Neural crest cell (in vitro differentiated cells): ENCODE data around the gene CLCN4. TPM values are rescaled to one million over a fixed set of nuclear protein-coding genes. Genes with fewer than 3 reads are reported as not detected.
A peak's percentile ranks its signal among the peaks of the same experiment; 100 is the strongest.

Source experiments
- DNase-seq: peaks from one replicate; pipeline ENCODE4 v3.0.0; 2021; ENCODE audit warnings: low read depth, mixed read lengths, low spot score
- H3K27ac Mint-ChIP-seq: one replicate; pipeline ENCODE4 v1.8.0; 2021; ENCODE audit warnings: mild to moderate bottlenecking, mixed read lengths; ENCODE audit not compliant: unreplicated experiment
- H3K27me3 Mint-ChIP-seq: 2 replicates; pipeline ENCODE4 v1.8.0; 2021; ENCODE audit warnings: low read depth, mild to moderate bottlenecking, mixed read lengths
- H3K36me3 Mint-ChIP-seq: 2 replicates; pipeline ENCODE4 v1.8.0; 2021; ENCODE audit warnings: low read depth, mild to moderate bottlenecking, mixed read lengths
- H3K4me1 Mint-ChIP-seq: 2 replicates; pipeline ENCODE4 v1.8.0; 2021; ENCODE audit warnings: mixed read lengths
- H3K4me3 Mint-ChIP-seq: one replicate; pipeline ENCODE4 v1.8.0; 2021; ENCODE audit warnings: mild to moderate bottlenecking, mixed read lengths
- H3K9me3 Mint-ChIP-seq: 2 replicates; pipeline ENCODE4 v1.8.0; 2021; ENCODE audit warnings: mixed read lengths
- total RNA-seq: library from RNA; stranded (reverse); gene quantifications from 2 replicates; pipeline ENCODE4 v1.2.1, GENCODE V29; 2021
- TF ChIP-seq, protein P1 (sequence below): fragments of 200-600 bp; sonication (generic); conservative IDR thresholded peaks from 2 replicates; pipeline ENCODE4 v1.5.0; 2021; ENCODE audit warnings: antibody characterized with exemption, mild to moderate bottlenecking

CLCN4 gene
- total RNA-seq, 1 donor from 2014 or later = 8.8 TPM

DNA sequence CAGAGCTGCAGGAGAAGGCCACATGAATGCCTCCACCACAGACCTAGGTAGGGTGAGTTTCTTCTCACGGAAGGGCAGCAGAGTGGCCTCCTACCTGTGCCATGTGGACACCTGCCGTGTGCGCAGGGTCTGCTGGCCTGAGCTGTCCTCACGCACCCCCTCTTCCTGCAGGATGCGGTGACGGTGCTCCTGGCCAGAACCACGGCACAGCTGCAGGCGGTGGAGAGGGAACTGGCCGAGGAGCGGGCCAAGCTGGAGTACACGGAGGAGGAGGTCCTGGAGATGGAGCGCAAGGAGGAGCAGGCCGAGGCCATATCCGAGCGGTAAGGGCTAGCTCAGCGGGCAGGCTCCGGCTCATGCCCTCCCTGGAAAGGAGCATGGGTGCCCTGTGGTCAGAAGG is 28.4 kb upstream of the CLCN4 start:
- no peak for DNase-seq
- H3K9me3 Mint-ChIP-seq = peaks cover 5% of the 10 kb centered on the region
- H3K27me3 Mint-ChIP-seq = no peaks in the 10 kb centered on the region
- H3K4me1 Mint-ChIP-seq = peaks cover 8% of the 10 kb centered on the region
- H3K4me3 Mint-ChIP-seq = no peak overlapping the region
- no peak overlapping the region for H3K27ac Mint-ChIP-seq
- TF ChIP-seq, protein P1, sequence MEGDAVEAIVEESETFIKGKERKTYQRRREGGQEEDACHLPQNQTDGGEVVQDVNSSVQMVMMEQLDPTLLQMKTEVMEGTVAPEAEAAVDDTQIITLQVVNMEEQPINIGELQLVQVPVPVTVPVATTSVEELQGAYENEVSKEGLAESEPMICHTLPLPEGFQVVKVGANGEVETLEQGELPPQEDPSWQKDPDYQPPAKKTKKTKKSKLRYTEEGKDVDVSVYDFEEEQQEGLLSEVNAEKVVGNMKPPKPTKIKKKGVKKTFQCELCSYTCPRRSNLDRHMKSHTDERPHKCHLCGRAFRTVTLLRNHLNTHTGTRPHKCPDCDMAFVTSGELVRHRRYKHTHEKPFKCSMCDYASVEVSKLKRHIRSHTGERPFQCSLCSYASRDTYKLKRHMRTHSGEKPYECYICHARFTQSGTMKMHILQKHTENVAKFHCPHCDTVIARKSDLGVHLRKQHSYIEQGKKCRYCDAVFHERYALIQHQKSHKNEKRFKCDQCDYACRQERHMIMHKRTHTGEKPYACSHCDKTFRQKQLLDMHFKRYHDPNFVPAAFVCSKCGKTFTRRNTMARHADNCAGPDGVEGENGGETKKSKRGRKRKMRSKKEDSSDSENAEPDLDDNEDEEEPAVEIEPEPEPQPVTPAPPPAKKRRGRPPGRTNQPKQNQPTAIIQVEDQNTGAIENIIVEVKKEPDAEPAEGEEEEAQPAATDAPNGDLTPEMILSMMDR = no peak
- peaks cover 45% of the 10 kb centered on the region for H3K36me3 Mint-ChIP-seq

DNA sequence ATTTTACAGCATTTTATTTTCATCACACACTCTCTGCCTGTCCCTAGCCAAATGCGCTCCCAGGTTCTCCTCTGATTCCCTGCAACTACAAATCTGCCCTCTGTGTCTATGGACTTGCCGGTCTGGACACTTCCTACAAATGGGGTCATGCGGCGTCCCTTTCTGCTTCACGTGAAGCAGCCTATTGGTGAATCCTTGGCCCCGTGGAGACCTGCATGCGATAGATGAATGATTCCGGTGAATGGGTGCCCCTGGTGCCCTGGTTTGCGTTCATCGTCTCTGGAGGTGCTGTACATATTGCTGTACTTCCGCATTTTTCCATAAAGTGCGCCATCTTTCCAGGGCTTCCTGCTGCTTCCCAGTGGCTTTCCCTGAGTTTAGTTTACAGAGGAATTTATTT is 27.5 kb upstream of the CLCN4 start:
- peaks cover 51% of the 10 kb centered on the region for H3K36me3 Mint-ChIP-seq
- H3K27me3 Mint-ChIP-seq = no peaks in the 10 kb centered on the region
- peaks cover 9% of the 10 kb centered on the region for H3K9me3 Mint-ChIP-seq

DNA sequence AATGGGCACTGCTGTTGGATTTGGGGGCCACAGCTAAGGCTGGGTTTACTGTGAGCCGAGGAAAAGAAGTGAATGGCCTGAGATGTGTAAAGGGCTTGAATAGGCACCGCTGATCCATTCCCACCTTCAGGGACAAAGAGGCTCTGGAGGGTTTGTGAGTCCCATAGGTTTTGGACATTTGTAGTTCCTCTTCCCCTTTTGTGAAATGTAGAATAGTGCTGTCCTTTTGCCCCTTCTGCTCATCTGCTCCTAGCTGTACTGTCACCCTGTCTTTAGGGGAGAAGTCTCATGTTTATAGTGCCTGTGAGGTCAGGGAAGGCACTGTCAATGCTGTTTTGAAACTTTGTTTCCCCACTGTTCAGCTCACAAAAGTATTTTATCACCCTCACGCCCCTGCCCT is 26.4 kb upstream of the CLCN4 start:
- no peak for DNase-seq
- Mint-ChIP-seq H3K4me1 (peaks cover 8% of the 10 kb centered on the region), H3K27ac (no peak overlapping the region), H3K4me3 (no peak overlapping the region), H3K27me3 (no peaks in the 10 kb centered on the region), H3K9me3 (peaks cover 9% of the 10 kb centered on the region), H3K36me3 (peaks cover 48% of the 10 kb centered on the region)
- TF ChIP-seq, protein P1 = no peak

More for the DNA sequence above, 27.5 kb upstream of the CLCN4 start:
- Mint-ChIP-seq H3K4me3 (no peak overlapping the region), H3K27ac (peak overlapping the region; percentile 50), H3K4me1 (peaks cover 8% of the 10 kb centered on the region)
- TF ChIP-seq, protein P1 = no peak
- no peak for DNase-seq

DNA sequence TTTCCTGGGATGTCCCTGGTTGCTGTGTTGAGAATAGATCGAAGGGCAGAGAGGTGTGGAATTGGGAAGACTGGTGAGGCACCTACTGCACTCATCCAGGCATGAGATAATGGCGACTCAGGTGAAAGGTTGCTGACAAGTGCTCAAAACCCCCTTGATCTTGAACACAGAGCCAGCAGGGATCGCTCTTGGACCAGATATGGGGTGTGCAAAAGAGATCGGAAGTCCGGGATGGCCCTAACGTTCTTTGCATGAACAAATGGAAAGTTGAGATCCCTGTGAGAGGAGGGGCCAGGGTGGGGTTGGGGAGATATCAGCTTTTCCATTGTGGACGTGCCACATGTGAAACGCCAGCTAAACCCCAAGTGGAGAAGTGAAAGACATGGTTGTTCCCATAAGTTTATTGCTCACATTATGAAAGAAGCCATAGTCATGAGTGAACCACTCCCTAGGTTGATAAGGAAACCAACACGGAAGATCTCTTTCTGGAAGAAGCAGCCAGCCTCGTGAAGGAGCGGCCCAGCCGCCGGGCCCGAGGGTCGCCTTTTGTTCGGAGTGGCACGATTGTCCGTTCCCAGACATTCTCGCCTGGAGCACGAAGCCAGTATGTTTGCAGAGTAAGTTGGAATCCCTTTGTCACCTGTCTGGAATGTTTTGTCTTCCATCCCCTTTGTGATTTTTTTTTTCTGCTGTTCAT is 22.6 kb upstream of the CLCN4 start:
- Mint-ChIP-seq H3K27ac (no peak overlapping the region), H3K27me3 (no peaks in the 10 kb centered on the region), H3K4me3 (no peak overlapping the region), H3K4me1 (peaks cover 8% of the 10 kb centered on the region), H3K36me3 (peaks cover 38% of the 10 kb centered on the region), H3K9me3 (peaks cover 3% of the 10 kb centered on the region)
- no peak for DNase-seq
- TF ChIP-seq, protein P1 = no peak

DNA sequence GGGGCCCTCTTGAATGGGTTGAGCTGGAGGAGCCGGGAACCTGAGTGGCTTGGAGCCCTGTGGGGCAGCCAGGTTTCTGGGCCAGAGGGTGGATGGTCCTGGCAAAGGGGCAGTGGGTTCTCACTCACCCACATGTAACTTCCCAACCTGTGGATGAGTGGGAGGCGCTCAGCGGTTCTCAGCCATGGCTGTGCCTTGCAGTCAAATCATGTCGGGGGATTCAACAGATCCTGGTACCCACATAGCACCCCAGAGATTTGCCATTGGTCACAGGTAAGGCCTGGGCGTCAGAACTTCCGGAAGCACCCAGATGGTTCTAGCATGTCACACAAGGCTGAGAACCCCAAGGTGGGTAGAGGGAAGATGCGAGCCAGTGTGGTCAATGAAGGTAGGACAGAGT is 21.9 kb upstream of the CLCN4 start:
- no peak for DNase-seq
- Mint-ChIP-seq H3K36me3 (peaks cover 33% of the 10 kb centered on the region), H3K4me3 (no peak overlapping the region), H3K27ac (no peak overlapping the region), H3K4me1 (peaks cover 8% of the 10 kb centered on the region), H3K27me3 (no peaks in the 10 kb centered on the region), H3K9me3 (peaks cover 3% of the 10 kb centered on the region)
- TF ChIP-seq, protein P1 = no peak
